ENCODE results near the gene CAPN8.

CAPN8 gene

DNA sequence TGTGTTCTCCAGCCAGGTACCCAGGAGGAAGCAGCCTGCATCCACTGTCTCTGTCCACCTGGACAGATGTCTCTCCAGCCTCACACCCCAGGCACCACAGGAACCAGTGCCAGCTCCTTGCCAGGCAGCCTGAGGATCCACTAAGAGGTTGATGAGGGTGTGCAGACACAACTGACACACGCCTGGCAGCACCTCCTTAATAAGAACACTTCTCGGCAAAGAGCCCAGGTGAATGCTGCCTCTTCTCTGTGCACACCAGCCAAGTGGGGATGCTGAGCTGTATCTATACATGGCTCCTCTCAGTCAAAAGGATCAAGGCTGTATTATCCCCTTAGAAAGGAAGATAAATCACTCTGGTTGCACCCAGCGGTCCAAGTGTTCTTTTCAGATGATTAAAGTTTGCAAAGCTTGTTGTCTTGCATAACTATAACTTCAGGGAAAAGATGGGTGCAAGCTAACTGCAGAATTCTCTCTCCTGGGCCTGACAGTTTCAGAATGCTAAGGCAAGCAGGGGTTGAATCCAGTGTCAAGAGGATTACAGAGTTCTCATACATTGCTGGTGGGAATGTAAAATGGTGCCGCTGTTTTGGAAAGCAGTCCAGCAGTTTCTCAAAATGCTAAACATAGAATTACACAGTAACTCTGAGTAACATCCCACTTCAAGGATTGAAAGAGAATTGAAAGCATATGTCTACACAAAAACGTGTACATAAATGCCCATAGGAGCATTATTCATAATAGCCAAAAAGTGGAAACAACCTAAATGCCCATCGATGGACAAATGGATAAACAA is 3.7 kb upstream of the CAPN8 start:
- no peak for TF ChIP-seq TAF1 (IDR thresholded peaks at IDR 0.05; ENCODE audit: borderline replicate concordance, low read depth, low read length)
- TF ChIP-seq POLR2AphosphoS5 (IDR thresholded peaks at IDR 0.05; ENCODE audit: low read depth, low read length) = no peak
- TF ChIP-seq POLR2A (IDR thresholded peaks at IDR 0.05; ENCODE audit: low read depth, low read length) = no peak
- no peak for DNase-seq (ENCODE audit: insufficient read length)

DNA sequence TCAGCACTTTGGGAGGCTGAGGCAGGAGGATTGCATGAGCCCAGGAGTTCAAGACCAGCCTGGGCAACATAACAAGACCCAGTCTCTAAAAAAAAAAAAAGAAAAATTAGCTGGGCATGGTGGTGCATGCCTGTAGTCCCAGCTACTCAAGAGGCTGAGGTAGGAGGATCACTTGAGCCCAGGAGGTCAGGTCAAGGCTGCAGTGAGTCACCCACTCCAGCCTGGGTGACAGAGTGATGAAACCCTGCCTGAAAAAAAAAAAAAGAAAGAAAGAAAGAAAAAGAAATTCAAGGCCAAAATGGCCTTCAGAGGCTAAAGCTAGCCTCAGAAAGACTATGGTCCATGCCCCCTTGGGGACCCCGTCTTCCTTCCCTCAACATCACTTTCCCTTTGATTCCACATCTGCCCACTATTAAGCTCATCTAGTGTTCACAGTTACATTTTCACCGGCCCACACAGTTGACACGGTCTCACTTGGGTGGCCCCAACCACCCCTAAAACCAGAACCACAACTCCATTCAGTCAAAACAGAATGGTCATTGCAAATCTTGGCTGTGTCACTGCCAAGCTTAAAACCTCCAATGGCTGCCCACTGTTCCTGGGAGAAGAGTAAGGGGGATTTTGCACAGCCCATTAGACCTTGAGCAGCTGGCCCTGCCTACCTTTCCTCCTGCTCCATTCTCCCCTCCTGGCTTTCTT is 2.1 kb upstream of the CAPN8 start:
- FAIRE-seq (no peak), DNase-seq (ENCODE audit: insufficient read length) (no peak)
- TF ChIP-seq POLR2AphosphoS5 (IDR thresholded peaks at IDR 0.05; ENCODE audit: low read depth, low read length) (no peak), TAF1 (IDR thresholded peaks at IDR 0.05; ENCODE audit: borderline replicate concordance, low read depth, low read length) (no peak), POLR2A (IDR thresholded peaks at IDR 0.05; ENCODE audit: low read depth, low read length) (no peak)

More for the DNA sequence above, 3.7 kb upstream of the CAPN8 start:
- FAIRE-seq = no peak

DNA sequence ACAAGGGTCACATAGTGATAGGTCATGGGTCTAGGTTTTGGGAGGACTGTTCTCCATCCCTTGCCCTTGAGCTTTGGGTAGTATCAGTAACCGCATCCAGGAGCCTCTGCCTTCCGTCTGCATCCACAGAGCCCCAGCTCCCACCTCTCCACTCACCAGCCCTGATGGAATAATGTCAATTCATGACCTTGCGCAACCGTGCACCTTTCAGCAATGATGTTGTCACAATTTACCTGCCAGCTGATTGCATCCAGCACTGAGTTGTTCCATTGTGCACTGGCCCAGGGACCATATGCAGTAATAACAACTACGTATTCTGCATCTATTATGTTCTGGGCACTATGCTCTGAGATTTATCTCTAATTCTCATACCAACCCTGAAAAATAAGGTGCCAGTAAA is 1.4 kb downstream of the CAPN8 start:
- no peak for TF ChIP-seq TAF1 (IDR thresholded peaks at IDR 0.05; ENCODE audit: borderline replicate concordance, low read depth, low read length)
- TF ChIP-seq POLR2A (IDR thresholded peaks at IDR 0.05; ENCODE audit: low read depth, low read length) = no peak
- TF ChIP-seq POLR2AphosphoS5 (IDR thresholded peaks at IDR 0.05; ENCODE audit: low read depth, low read length) = no peak

DNA sequence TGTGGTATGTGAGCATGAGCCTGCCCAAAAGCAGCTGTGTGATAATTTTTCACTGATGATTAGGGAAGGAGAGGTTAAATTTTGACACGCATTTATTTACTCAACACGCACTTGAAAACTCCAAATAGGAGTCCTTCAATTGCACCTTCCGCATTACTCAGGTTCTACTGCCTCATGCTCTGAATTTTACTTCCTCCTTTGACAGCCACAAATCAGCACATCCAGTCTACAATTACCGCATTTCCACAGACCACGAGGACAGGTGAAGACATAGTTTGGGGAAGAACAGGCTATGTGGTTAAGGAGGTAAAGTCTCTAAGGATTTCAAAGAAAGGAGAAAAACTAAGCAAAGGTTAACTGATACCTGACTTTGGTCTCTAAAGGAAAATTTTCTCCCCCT is 2.6 kb downstream of the CAPN8 start:
- DNase-seq (ENCODE audit: insufficient read length) (no peak), FAIRE-seq (no peak)
- no peak for TF ChIP-seq TAF1 (IDR thresholded peaks at IDR 0.05; ENCODE audit: borderline replicate concordance, low read depth, low read length)
- TF ChIP-seq POLR2A (IDR thresholded peaks at IDR 0.05; ENCODE audit: low read depth, low read length) = no peak
- no peak for TF ChIP-seq POLR2AphosphoS5 (IDR thresholded peaks at IDR 0.05; ENCODE audit: low read depth, low read length)

More for the DNA sequence above, 1.4 kb downstream of the CAPN8 start:
- FAIRE-seq (no peak), DNase-seq (ENCODE audit: insufficient read length) (no peak)

DNA sequence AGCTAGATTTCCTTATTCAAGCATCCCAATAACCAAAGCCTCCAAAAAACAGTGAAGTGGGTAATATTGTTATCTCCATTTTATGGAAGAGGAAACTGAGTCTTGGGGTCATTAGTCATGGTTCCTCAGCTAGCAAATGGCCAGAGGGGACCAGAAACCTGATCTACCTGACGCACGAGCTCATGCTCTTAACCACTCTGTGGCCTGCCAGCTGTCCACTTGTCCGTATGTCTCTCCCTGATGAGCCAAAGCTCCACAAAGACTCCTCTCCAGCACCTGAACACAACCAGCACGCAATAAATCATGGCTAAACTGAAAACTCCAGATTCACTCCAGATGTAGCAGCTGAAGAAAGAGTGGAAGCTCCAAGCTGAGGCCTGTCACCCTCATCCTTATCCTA is 5.8 kb downstream of the CAPN8 start:
- no peak for DNase-seq (ENCODE audit: insufficient read length)
- TF ChIP-seq POLR2A (IDR thresholded peaks at IDR 0.05; ENCODE audit: low read depth, low read length) (no peak), POLR2AphosphoS5 (IDR thresholded peaks at IDR 0.05; ENCODE audit: low read depth, low read length) (no peak), TAF1 (IDR thresholded peaks at IDR 0.05; ENCODE audit: borderline replicate concordance, low read depth, low read length) (no peak)
- FAIRE-seq = no peak

DNA sequence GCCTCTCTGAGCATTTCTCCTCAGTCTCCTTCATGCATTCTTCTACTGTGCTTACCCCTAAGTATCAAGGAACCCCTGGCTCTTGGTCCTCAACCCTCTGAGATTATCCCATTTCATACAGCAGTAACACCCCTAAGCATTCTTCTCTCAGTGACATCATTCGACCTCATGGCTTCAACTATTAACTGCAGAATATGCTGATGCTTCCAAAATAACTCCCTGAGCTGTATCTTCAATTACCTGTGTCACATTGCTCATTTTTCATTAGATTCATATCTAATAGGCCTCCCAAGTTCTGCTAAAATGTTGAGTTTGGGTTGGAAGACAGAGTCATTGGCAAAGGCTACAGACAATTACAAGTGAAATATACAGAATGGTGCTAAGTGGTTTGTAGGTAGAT is 7.5 kb downstream of the CAPN8 start:
- DNase-seq (ENCODE audit: insufficient read length) (no peak), FAIRE-seq (no peak)
- TF ChIP-seq POLR2A (IDR thresholded peaks at IDR 0.05; ENCODE audit: low read depth, low read length) (no peak), POLR2AphosphoS5 (IDR thresholded peaks at IDR 0.05; ENCODE audit: low read depth, low read length) (no peak)

DNA sequence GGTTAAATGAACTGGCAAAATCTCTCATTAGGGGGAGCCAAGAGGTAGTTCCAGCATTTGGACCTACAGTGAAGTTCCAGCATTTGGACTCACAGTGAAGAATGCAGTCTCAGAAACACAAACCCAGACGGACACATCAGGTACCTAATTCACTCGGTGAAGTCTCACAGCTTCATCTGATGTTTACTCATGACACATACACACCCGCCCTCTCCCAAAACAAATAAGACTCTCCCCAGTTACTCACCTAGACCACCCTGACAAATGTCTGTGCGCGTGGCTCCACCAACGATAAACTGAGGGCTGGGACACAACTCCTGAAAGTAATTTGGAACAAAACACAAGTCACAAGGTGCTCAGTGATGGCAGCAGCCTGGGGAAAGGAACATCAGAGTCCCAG is 11.4 kb downstream of the CAPN8 start:
- TF ChIP-seq POLR2AphosphoS5 (IDR thresholded peaks at IDR 0.05; ENCODE audit: low read depth, low read length) = no peak
- no peak for TF ChIP-seq TAF1 (IDR thresholded peaks at IDR 0.05; ENCODE audit: borderline replicate concordance, low read depth, low read length)
- TF ChIP-seq POLR2A (IDR thresholded peaks at IDR 0.05; ENCODE audit: low read depth, low read length) = no peak
- no peak for FAIRE-seq
- no peak for DNase-seq (ENCODE audit: insufficient read length)

DNA sequence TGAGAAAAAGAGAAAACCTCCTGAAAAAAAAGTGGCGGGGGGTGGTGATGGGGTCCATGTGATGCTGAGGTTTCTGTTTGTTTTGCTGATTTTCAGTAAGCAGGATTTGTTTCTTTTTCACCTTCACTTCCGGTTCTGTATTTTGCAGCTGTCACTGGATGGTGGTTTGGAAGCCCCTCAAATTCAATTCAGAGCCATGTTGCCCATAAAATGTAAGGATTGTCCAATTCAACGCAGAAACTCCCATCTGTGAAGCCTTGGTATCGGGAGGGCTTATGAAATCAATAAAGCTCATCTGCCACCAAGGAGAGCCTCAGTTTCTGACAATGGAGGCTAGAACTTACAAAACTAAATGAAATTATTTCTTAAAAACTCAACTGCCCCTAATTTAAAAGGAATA is 12.1 kb downstream of the CAPN8 start:
- no peak for DNase-seq (ENCODE audit: insufficient read length)

DNA sequence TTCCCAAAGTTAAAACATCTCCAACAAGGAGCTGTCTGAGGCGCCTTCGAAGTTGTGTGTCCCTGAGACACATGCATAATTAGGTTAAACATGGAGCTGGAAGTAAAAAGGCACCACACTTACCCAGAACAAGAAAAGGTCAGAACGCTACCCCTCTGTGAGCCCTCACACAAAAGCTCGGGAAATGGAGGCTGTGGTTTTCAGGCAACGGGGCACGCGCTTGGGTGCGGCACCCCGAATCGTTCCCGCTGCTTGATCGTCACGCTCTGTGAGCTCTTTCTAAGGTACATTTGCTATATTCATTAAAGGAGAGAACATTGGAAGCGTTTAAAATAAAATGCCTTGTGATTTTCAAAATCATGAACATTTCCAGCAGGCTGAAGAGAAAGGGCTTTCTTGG is 12.5 kb downstream of the CAPN8 start:
- no peak for TF ChIP-seq POLR2A (IDR thresholded peaks at IDR 0.05; ENCODE audit: low read depth, low read length)
- no peak for TF ChIP-seq POLR2AphosphoS5 (IDR thresholded peaks at IDR 0.05; ENCODE audit: low read depth, low read length)
- no peak for TF ChIP-seq TAF1 (IDR thresholded peaks at IDR 0.05; ENCODE audit: borderline replicate concordance, low read depth, low read length)
- DNase-seq (ENCODE audit: insufficient read length) (no peak), FAIRE-seq (no peak)

More for the DNA sequence above, 12.1 kb downstream of the CAPN8 start:
- FAIRE-seq = no peak
- TF ChIP-seq POLR2A (IDR thresholded peaks at IDR 0.05; ENCODE audit: low read depth, low read length) = no peak
- no peak for TF ChIP-seq TAF1 (IDR thresholded peaks at IDR 0.05; ENCODE audit: borderline replicate concordance, low read depth, low read length)
- no peak for TF ChIP-seq POLR2AphosphoS5 (IDR thresholded peaks at IDR 0.05; ENCODE audit: low read depth, low read length)

DNA sequence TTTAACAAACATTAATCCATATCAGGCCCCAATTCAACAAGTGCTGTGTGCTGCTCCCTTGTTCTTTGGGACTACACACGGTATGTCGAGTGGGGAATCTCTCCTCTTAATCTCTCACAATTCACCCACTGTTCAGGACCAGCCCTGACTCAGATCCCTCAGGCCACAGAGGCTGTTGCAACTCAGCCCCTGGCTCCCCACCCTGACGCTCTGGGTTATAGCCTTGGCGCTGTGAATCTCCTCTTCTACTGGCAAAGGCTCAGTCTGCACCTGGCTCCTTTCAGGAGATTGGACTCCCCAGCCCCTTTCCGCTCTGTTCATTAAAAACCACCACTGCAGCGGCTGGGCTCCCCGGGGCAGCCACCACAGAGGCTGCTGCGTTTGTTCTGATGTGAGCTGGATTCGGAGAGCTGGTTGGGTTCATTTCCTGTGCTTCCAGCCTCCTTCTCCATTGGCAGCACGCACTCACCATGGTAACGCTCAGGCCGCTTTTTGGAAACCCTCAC is 13.0 kb downstream of the CAPN8 start:
- TF ChIP-seq POLR2AphosphoS5 (IDR thresholded peaks at IDR 0.05; ENCODE audit: low read depth, low read length) = no peak
- no peak for TF ChIP-seq POLR2A (IDR thresholded peaks at IDR 0.05; ENCODE audit: low read depth, low read length)
- TF ChIP-seq TAF1 (IDR thresholded peaks at IDR 0.05; ENCODE audit: borderline replicate concordance, low read depth, low read length) = no peak
- no peak for FAIRE-seq
- no peak for DNase-seq (ENCODE audit: insufficient read length)

DNA sequence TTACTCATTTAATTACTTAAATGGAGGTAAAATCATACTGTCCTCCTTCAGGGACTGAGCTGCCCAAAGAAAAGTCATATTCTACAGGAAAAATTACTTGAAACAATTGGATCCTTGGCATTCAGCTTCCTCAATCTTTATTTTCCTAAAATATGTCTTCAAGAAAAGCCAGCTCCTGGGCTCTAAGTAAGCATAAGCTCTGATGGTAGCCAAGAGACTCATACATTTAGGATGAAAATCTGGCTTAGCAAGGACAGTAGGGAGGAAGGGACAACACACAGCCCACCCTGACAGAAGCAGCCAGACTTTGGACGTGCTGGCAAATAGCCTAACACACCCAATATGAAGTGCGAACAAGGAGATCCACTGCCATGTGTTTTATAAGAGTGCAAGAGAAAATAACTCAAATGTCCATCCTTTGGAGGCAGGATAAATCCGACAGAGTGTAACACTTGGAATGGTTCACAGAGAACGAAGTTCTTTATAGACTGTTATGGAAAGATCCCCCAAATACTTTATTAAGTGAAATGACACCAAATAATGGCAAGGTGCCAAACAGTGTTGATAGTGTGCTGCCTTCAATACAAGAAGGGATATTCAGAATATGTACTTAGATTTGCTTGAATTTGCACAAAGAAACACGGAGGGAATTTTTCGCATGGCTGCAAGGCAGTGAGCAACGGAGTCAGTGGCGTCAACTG is 14.1 kb downstream of the CAPN8 start:
- FAIRE-seq (no peak), DNase-seq (ENCODE audit: insufficient read length) (no peak)
- TF ChIP-seq TAF1 (IDR thresholded peaks at IDR 0.05; ENCODE audit: borderline replicate concordance, low read depth, low read length) = no peak
- TF ChIP-seq POLR2A (IDR thresholded peaks at IDR 0.05; ENCODE audit: low read depth, low read length) = no peak
- TF ChIP-seq POLR2AphosphoS5 (IDR thresholded peaks at IDR 0.05; ENCODE audit: low read depth, low read length) = no peak
